OCI-LY1 (cell line): ENCODE results near the gene NSG1.

Experiments
- H2AFZ ChIP-seq: fragments of 200-600 bp; sonication (generic), shearing (Covaris generic); 2 replicates; pipeline ENCODE4 v1.6.0; 2014; ENCODE audit warnings: antibody characterized with exemption, mild to moderate bottlenecking, low read length
- H3F3A ChIP-seq: fragments of 200-600 bp; sonication (generic), shearing (Covaris generic); 2 replicates; pipeline ENCODE4 v1.6.0; 2014; ENCODE audit warnings: mild to moderate bottlenecking, antibody characterized with exemption, low read length, moderate library complexity; ENCODE audit not compliant: insufficient read depth
- H3K27ac ChIP-seq: fragments of 200-600 bp; sonication (generic); 2 replicates; pipeline ENCODE4 v1.5.1; 2014; ENCODE audit warnings: low read length, mixed run types, mild to moderate bottlenecking, low read depth; ENCODE audit not compliant: poor library complexity, severe bottlenecking
- H3K27me3 ChIP-seq: fragments of 200-600 bp; sonication (generic); 2 replicates; pipeline ENCODE4 v1.6.0; 2014; ENCODE audit warnings: antibody characterized with exemption, mild to moderate bottlenecking, low read length, moderate library complexity; ENCODE audit not compliant: insufficient read depth
- H3K36me3 ChIP-seq: fragments of 200-600 bp; sonication (generic); 2 replicates; pipeline ENCODE4 v1.6.1; 2014; ENCODE audit warnings: mild to moderate bottlenecking, antibody characterized with exemption, low read length, moderate library complexity, mixed read lengths; ENCODE audit not compliant: insufficient read depth
- H3K4me1 ChIP-seq: fragments of 200-600 bp; sonication (generic); 2 replicates; pipeline ENCODE4 v1.5.1; 2014; ENCODE audit warnings: mild to moderate bottlenecking, low read length, moderate library complexity; ENCODE audit not compliant: insufficient read depth, severe bottlenecking
- H3K4me2 ChIP-seq: fragments of 200-600 bp; sonication (generic), shearing (Covaris generic); 2 replicates; pipeline ENCODE4 v1.6.1; 2014; ENCODE audit warnings: low read length
- H3K4me3 ChIP-seq: fragments of 200-600 bp; sonication (generic); 2 replicates; pipeline ENCODE4 v1.5.1; 2014; ENCODE audit warnings: low read length, low read depth, mild to moderate bottlenecking, mixed read lengths; ENCODE audit not compliant: poor library complexity, severe bottlenecking
- H3K79me2 ChIP-seq: fragments of 200-600 bp; shearing (Covaris generic); 2 replicates; pipeline ENCODE4 v1.6.1; 2016; ENCODE audit warnings: mixed run types, low read length, mixed read lengths; ENCODE audit not compliant: insufficient read depth
- H3K9ac ChIP-seq: fragments of 200-600 bp; sonication (generic), shearing (Covaris generic); 2 replicates; pipeline ENCODE4 v1.6.1; 2014; ENCODE audit warnings: mild to moderate bottlenecking, low read length, mixed read lengths
- H3K9me2 ChIP-seq: fragments of 200-600 bp; sonication (generic), shearing (Covaris generic); 2 replicates; pipeline ENCODE4 v1.6.1; 2014; ENCODE audit warnings: low read depth, mild to moderate bottlenecking, low read length, mixed read lengths
- H3K9me3 ChIP-seq: fragments of 200-600 bp; shearing (Covaris generic); 2 replicates; pipeline ENCODE4 v1.6.1; 2014; ENCODE audit warnings: low read length, mixed read lengths
- H4K20me1 ChIP-seq: fragments of 200-600 bp; sonication (generic), shearing (Covaris generic); 2 replicates; pipeline ENCODE4 v1.6.0; 2016; ENCODE audit warnings: mild to moderate bottlenecking, low read length; ENCODE audit not compliant: insufficient read depth
- EZH2 ChIP-seq: fragments of 200-600 bp; sonication (generic), shearing (Covaris generic); IDR thresholded peaks from 2 replicates; pipeline ENCODE4 v1.8.0; 2017; ENCODE audit warnings: borderline replicate concordance, mixed run types, mild to moderate bottlenecking, antibody characterized with exemption, low read length, moderate library complexity, mixed read lengths
- TF ChIP-seq, protein P1 (sequence below): fragments of 200-600 bp; sonication (generic), shearing (Covaris generic); IDR thresholded peaks from 2 replicates; pipeline ENCODE4 v1.5.1; 2017; ENCODE audit warnings: mild to moderate bottlenecking, antibody characterized with exemption, low read length, moderate library complexity, mixed read lengths

Gene NSG1

DNA sequence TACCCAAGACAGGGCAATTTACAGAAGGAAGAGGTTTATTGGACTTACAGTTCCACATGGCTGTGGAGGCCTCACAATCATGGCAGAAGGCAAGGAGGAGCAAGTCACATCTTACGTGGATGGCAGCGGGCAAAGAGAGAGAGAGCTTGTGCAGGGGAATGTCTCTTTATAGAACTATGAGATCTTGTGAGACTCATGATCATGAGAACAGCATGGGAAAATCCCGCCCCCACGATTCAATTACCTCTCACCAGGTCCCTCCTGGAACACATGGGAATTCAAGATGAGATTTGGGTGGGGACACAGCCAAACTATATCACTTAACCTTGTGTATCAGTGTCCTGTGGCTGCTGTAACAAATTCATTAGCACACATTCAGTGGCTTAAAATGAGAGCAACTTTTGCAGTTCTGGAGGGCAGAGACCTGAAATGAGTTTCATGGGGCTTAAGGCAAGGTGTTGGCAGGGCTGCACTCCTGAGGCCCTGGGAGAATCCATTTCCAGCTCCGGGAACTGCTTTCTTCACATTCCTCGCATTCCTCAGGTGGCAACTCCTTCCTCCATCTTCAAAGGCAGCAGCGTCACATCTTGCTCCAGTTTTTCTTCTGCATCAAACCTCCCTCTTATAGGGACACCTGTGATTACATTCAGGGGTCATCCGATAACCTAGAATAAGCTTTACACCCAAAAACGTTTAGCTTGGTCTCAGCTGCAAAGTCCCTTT, 22.3 kb upstream of the NSG1 start:
- no peaks in the 10 kb centered on the region for H3K79me2 ChIP-seq
- H3K9me3 ChIP-seq = no peaks in the 10 kb centered on the region; the same call in 1 of the 2 replicates
- no peaks in the 10 kb centered on the region for H4K20me1 ChIP-seq
- H3K27me3 ChIP-seq = no peaks in the 10 kb centered on the region
- TF ChIP-seq, protein P1, sequence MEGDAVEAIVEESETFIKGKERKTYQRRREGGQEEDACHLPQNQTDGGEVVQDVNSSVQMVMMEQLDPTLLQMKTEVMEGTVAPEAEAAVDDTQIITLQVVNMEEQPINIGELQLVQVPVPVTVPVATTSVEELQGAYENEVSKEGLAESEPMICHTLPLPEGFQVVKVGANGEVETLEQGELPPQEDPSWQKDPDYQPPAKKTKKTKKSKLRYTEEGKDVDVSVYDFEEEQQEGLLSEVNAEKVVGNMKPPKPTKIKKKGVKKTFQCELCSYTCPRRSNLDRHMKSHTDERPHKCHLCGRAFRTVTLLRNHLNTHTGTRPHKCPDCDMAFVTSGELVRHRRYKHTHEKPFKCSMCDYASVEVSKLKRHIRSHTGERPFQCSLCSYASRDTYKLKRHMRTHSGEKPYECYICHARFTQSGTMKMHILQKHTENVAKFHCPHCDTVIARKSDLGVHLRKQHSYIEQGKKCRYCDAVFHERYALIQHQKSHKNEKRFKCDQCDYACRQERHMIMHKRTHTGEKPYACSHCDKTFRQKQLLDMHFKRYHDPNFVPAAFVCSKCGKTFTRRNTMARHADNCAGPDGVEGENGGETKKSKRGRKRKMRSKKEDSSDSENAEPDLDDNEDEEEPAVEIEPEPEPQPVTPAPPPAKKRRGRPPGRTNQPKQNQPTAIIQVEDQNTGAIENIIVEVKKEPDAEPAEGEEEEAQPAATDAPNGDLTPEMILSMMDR = no peak
- TF ChIP-seq EZH2 = no peak
- H3K4me3 ChIP-seq = no peak overlapping the region
- H3K9ac ChIP-seq = no peak overlapping the region
- no peak overlapping the region for H3K4me2 ChIP-seq
- H3F3A ChIP-seq = no peaks in the 10 kb centered on the region
- no peaks in the 10 kb centered on the region for H3K9me2 ChIP-seq
- H3K4me1 ChIP-seq = peaks cover 44% of the 10 kb centered on the region
- H2AFZ ChIP-seq = no peak overlapping the region
- no peaks in the 10 kb centered on the region for H3K36me3 ChIP-seq
- no peak overlapping the region for H3K27ac ChIP-seq

- H4K20me1 ChIP-seq = no peaks in the 10 kb centered on the region
- no peaks in the 10 kb centered on the region for H3K9me2 ChIP-seq
- no peak overlapping the region for H2AFZ ChIP-seq
- H3K36me3 ChIP-seq = no peaks in the 10 kb centered on the region
- no peaks in the 10 kb centered on the region for H3F3A ChIP-seq
- H3K4me1 ChIP-seq = peaks cover 8% of the 10 kb centered on the region
- no peaks in the 10 kb centered on the region for H3K27me3 ChIP-seq
- no peak overlapping the region for H3K4me2 ChIP-seq
- no peak overlapping the region for H3K27ac ChIP-seq
- H3K4me3 ChIP-seq = no peak overlapping the region
- H3K79me2 ChIP-seq = no peaks in the 10 kb centered on the region
- H3K9ac ChIP-seq = no peak overlapping the region
- TF ChIP-seq, protein P1 = no peak
- no peak for TF ChIP-seq EZH2
- no peaks in the 10 kb centered on the region; the same call in 1 of the 2 replicates for H3K9me3 ChIP-seq
These were observed 17.9 kb upstream of the NSG1 start for GRCh38 chr4:4368809-4369580.

GRCh38 chr4:4374388-4375098, 12.4 kb upstream of the NSG1 start:
- no peak overlapping the region for H3K4me2 ChIP-seq
- no peaks in the 10 kb centered on the region for H3K79me2 ChIP-seq
- no peaks in the 10 kb centered on the region for H3K36me3 ChIP-seq
- no peak for TF ChIP-seq EZH2
- H3K9ac ChIP-seq = no peak overlapping the region
- H4K20me1 ChIP-seq = no peaks in the 10 kb centered on the region
- no peak overlapping the region for H3K27ac ChIP-seq
- H3K4me3 ChIP-seq = no peak overlapping the region
- peaks cover 2% of the 10 kb centered on the region for H3K4me1 ChIP-seq
- H3K9me2 ChIP-seq = no peaks in the 10 kb centered on the region
- no peaks in the 10 kb centered on the region for H3F3A ChIP-seq
- no peaks in the 10 kb centered on the region for H3K9me3 ChIP-seq
- no peak overlapping the region for H2AFZ ChIP-seq
- H3K27me3 ChIP-seq = no peaks in the 10 kb centered on the region
